Rectal smooth muscle tissue (tissue), 1 donor: ENCODE data around the gene BBS5.

Experiments
- H3K27ac ChIP-seq: one replicate; pipeline ENCODE4 v1.7.0; 2013; ENCODE audit warnings: low read depth, low read length, inconsistent platforms
- H3K27me3 ChIP-seq: one replicate; pipeline ENCODE4 v1.7.0; 2013; ENCODE audit warnings: low read length; ENCODE audit not compliant: control insufficient read depth, insufficient read depth
- H3K36me3 ChIP-seq: one replicate; pipeline ENCODE4 v1.7.0; 2013; ENCODE audit warnings: low read length; ENCODE audit not compliant: control insufficient read depth, insufficient read depth
- H3K4me1 ChIP-seq: one replicate; pipeline ENCODE4 v1.7.0; 2013; ENCODE audit warnings: low read length; ENCODE audit not compliant: control insufficient read depth, insufficient read depth
- H3K4me3 ChIP-seq: one replicate; pipeline ENCODE4 v1.7.0; 2013; ENCODE audit warnings: low read length
- H3K9ac ChIP-seq: one replicate; pipeline ENCODE4 v1.7.0; 2013; ENCODE audit warnings: low read length

The BBS5 gene

GRCh38 chr2:169464466-169464865 is 14.8 kb upstream of the BBS5 start:
- Histone ChIP-seq H3K27me3 (no peaks in the 10 kb centered on the region), H3K4me3 (no peak overlapping the region), H3K27ac (no peak overlapping the region), H3K4me1 (no peaks in the 10 kb centered on the region), H3K9ac (no peak overlapping the region), H3K36me3 (no peaks in the 10 kb centered on the region)

- H3K27me3 ChIP-seq, result no peaks in the 10 kb centered on the region
- H3K4me3 ChIP-seq, result no peak overlapping the region
- no peaks in the 10 kb centered on the region for H3K36me3 ChIP-seq
- H3K4me1 ChIP-seq, result no peaks in the 10 kb centered on the region
- no peak overlapping the region for H3K27ac ChIP-seq
- H3K9ac ChIP-seq, result no peak overlapping the region
These were observed 14.4 kb upstream of the BBS5 start for GRCh38 chr2:169464882-169465281.

- Histone ChIP-seq H3K27me3 (no peaks in the 10 kb centered on the region), H3K4me3 (no peak overlapping the region), H3K9ac (no peak overlapping the region), H3K36me3 (no peaks in the 10 kb centered on the region), H3K27ac (no peak overlapping the region), H3K4me1 (no peaks in the 10 kb centered on the region)
These were observed 10.5 kb upstream of the BBS5 start for GRCh38 chr2:169468841-169469240.

GRCh38 chr2:169469952-169470572 is 9.2 kb upstream of the BBS5 start:
- Histone ChIP-seq H3K27ac (no peak overlapping the region), H3K4me1 (no peaks in the 10 kb centered on the region), H3K27me3 (no peaks in the 10 kb centered on the region), H3K4me3 (no peak overlapping the region), H3K36me3 (no peaks in the 10 kb centered on the region), H3K9ac (no peak overlapping the region)

- Histone ChIP-seq H3K27me3 (no peaks in the 10 kb centered on the region), H3K36me3 (no peaks in the 10 kb centered on the region), H3K9ac (no peak overlapping the region), H3K4me3 (no peak overlapping the region), H3K4me1 (no peaks in the 10 kb centered on the region), H3K27ac (no peak overlapping the region)
These were observed 7.0 kb upstream of the BBS5 start for GRCh38 chr2:169472249-169472648.

GRCh38 chr2:169476459-169476858 is 2.8 kb upstream of the BBS5 start:
- H3K9ac ChIP-seq, result no peak overlapping the region
- no peaks in the 10 kb centered on the region for H3K36me3 ChIP-seq
- peaks cover 6% of the 10 kb centered on the region for H3K4me1 ChIP-seq
- H3K4me3 ChIP-seq, result no peak overlapping the region
- H3K27me3 ChIP-seq, result no peaks in the 10 kb centered on the region
- no peak overlapping the region for H3K27ac ChIP-seq

- no peaks in the 10 kb centered on the region for H3K36me3 ChIP-seq
- peaks cover 6% of the 10 kb centered on the region for H3K4me1 ChIP-seq
- H3K4me3 ChIP-seq, result no peak overlapping the region
- no peak overlapping the region for H3K9ac ChIP-seq
- peak overlapping the region; percentile 79 for H3K27ac ChIP-seq
- H3K27me3 ChIP-seq, result no peaks in the 10 kb centered on the region
These were observed 955 bp upstream of the BBS5 start for GRCh38 chr2:169478339-169478738.

GRCh38 chr2:169478745-169479256 is 493 bp upstream of the BBS5 start:
- H3K4me1 ChIP-seq, result peaks cover 6% of the 10 kb centered on the region
- H3K36me3 ChIP-seq, result no peaks in the 10 kb centered on the region
- H3K27me3 ChIP-seq, result no peaks in the 10 kb centered on the region
- peak overlapping the region; percentile 86 for H3K9ac ChIP-seq
- H3K4me3 ChIP-seq, result peak overlapping the region; percentile 96
- peak overlapping the region; percentile 79 for H3K27ac ChIP-seq

GRCh38 chr2:169480079-169480465 is 778 bp downstream of the BBS5 start:
- peak overlapping the region; percentile 86 for H3K9ac ChIP-seq
- H3K36me3 ChIP-seq, result no peaks in the 10 kb centered on the region
- H3K4me3 ChIP-seq, result peak overlapping the region; percentile 96
- H3K27me3 ChIP-seq, result no peaks in the 10 kb centered on the region
- H3K27ac ChIP-seq, result peak overlapping the region; percentile 79
- peaks cover 6% of the 10 kb centered on the region for H3K4me1 ChIP-seq

GRCh38 chr2:169485650-169486138 is 6.4 kb downstream of the BBS5 start:
- no peak overlapping the region for H3K4me3 ChIP-seq
- no peaks in the 10 kb centered on the region for H3K27me3 ChIP-seq
- no peaks in the 10 kb centered on the region for H3K36me3 ChIP-seq
- H3K27ac ChIP-seq, result no peak overlapping the region
- H3K9ac ChIP-seq, result no peak overlapping the region
- H3K4me1 ChIP-seq, result no peaks in the 10 kb centered on the region

- Histone ChIP-seq H3K27ac (no peak overlapping the region), H3K4me3 (no peak overlapping the region), H3K27me3 (no peaks in the 10 kb centered on the region), H3K9ac (no peak overlapping the region), H3K36me3 (no peaks in the 10 kb centered on the region), H3K4me1 (no peaks in the 10 kb centered on the region)
These were observed 7.2 kb downstream of the BBS5 start for GRCh38 chr2:169486487-169486886.

- H3K27me3 ChIP-seq, result no peaks in the 10 kb centered on the region
- H3K4me1 ChIP-seq, result no peaks in the 10 kb centered on the region
- H3K4me3 ChIP-seq, result no peak overlapping the region
- no peaks in the 10 kb centered on the region for H3K36me3 ChIP-seq
- H3K27ac ChIP-seq, result no peak overlapping the region
- H3K9ac ChIP-seq, result no peak overlapping the region
These were observed 11.5 kb downstream of the BBS5 start for GRCh38 chr2:169490834-169491233.

GRCh38 chr2:169491378-169491777 is 12.1 kb downstream of the BBS5 start:
- no peaks in the 10 kb centered on the region for H3K4me1 ChIP-seq
- H3K9ac ChIP-seq, result no peak overlapping the region
- H3K36me3 ChIP-seq, result no peaks in the 10 kb centered on the region
- no peak overlapping the region for H3K27ac ChIP-seq
- H3K4me3 ChIP-seq, result no peak overlapping the region
- no peaks in the 10 kb centered on the region for H3K27me3 ChIP-seq
